Measurements from ENCODE around the gene SHISAL1.

Gene SHISAL1

GRCh38 chr22:44298406-44299091, 14.2 kb downstream of the SHISAL1 start:
- DNase-seq = no peak

- DNase-seq = no peak
Measured at GRCh38 chr22:44297470-44298061, 15.2 kb downstream of the SHISAL1 start.

GRCh38 chr22:44295406-44295805, 17.3 kb downstream of the SHISAL1 start:
- no peak for DNase-seq

- no peak for DNase-seq
Measured at GRCh38 chr22:44293876-44294275, 18.9 kb downstream of the SHISAL1 start.

GRCh38 chr22:44293034-44293433, 19.7 kb downstream of the SHISAL1 start:
- DNase-seq = no peak

GRCh38 chr22:44292521-44292920, 20.2 kb downstream of the SHISAL1 start:
- no peak for DNase-seq

GRCh38 chr22:44291674-44292360, 20.9 kb downstream of the SHISAL1 start:
- no peak for DNase-seq

GRCh38 chr22:44291265-44291664, 21.5 kb downstream of the SHISAL1 start:
- DNase-seq = no peak

- no peak for DNase-seq
Measured at GRCh38 chr22:44289414-44290171, 23.2 kb downstream of the SHISAL1 start.

- no peak for DNase-seq
Measured at GRCh38 chr22:44288913-44289312, 23.8 kb downstream of the SHISAL1 start.

GRCh38 chr22:44287741-44288140, 25.0 kb downstream of the SHISAL1 start:
- no peak for DNase-seq

GRCh38 chr22:44287121-44287693, 25.5 kb downstream of the SHISAL1 start:
- DNase-seq = no peak

GRCh38 chr22:44286646-44287045, 26.1 kb downstream of the SHISAL1 start:
- DNase-seq = no peak

GRCh38 chr22:44284711-44285110, 28.0 kb downstream of the SHISAL1 start:
- DNase-seq = no peak

GRCh38 chr22:44281768-44282637, 30.7 kb downstream of the SHISAL1 start:
- DNase-seq = no peak

- DNase-seq = no peak
Measured at GRCh38 chr22:44280665-44281188, 32.0 kb downstream of the SHISAL1 start.

- no peak for DNase-seq
Measured at GRCh38 chr22:44279069-44279360, 33.7 kb downstream of the SHISAL1 start.

GRCh38 chr22:44278243-44279068, 34.3 kb downstream of the SHISAL1 start:
- DNase-seq = no peak

GRCh38 chr22:44277386-44278135, 35.2 kb downstream of the SHISAL1 start:
- DNase-seq = no peak

GRCh38 chr22:44276706-44277356, 35.9 kb downstream of the SHISAL1 start:
- no peak for DNase-seq
